Liver (tissue), 9 donors: ENCODE results near the gene PROSER3. TPM values are rescaled to one million over a fixed set of nuclear protein-coding genes. Genes with fewer than 3 reads are reported as not detected.

Source experiments
- DNase-seq: peaks from one replicate; pipeline ENCODE4 v3.0.0-alpha.2; 2017; ENCODE audit warnings: low spot score
- H3K27ac ChIP-seq, 2 donors: one replicate each; pipeline ENCODE4 v1.7.0; 2013; ENCODE audit warnings: inconsistent platforms in 2 of 2, low read length in 2 of 2, control low read depth in 1 of 2, low read depth in 1 of 2, mild to moderate bottlenecking in 1 of 2
- H3K27me3 ChIP-seq, 4 donors: one replicate each; pipeline versions ENCODE4 v1.6.1 to v1.7.0; 2013; ENCODE audit warnings: low read length in 3 of 4, inconsistent platforms in 1 of 4, mild to moderate bottlenecking in 1 of 4, moderate library complexity in 1 of 4; ENCODE audit not compliant: control insufficient read depth in 4 of 4, insufficient read depth in 4 of 4
- H3K36me3 ChIP-seq, 4 donors: one replicate each; pipeline versions ENCODE4 v1.6.1 to v1.7.0; 2013; ENCODE audit warnings: low read length in 3 of 4, mild to moderate bottlenecking in 3 of 4, low read depth in 1 of 4, moderate library complexity in 1 of 4; ENCODE audit not compliant: control insufficient read depth in 4 of 4, insufficient read depth in 3 of 4
- H3K4me1 ChIP-seq, 4 donors: one replicate each; pipeline versions ENCODE4 v1.6.1 to v1.7.0; 2013; ENCODE audit warnings: low read length in 3 of 4, mild to moderate bottlenecking in 3 of 4, moderate library complexity in 1 of 4; ENCODE audit not compliant: control insufficient read depth in 4 of 4, insufficient read depth in 4 of 4
- H3K4me3 ChIP-seq, 3 donors: one replicate each; pipeline versions ENCODE4 v1.6.1 to v1.7.0; 2013; ENCODE audit warnings: low read length in 3 of 3, control low read depth in 1 of 3, low read depth in 1 of 3, mild to moderate bottlenecking in 1 of 3
- H3K9ac ChIP-seq, 2 donors: one replicate each; pipeline ENCODE4 v1.7.0; 2013; ENCODE audit warnings: low read length in 2 of 2, mild to moderate bottlenecking in 2 of 2, moderate library complexity in 2 of 2, control low read depth in 1 of 2, low read depth in 1 of 2
- H3K9me3 ChIP-seq, 4 donors: one replicate each; pipeline versions ENCODE4 v1.6.1 to v1.7.0; 2013; ENCODE audit warnings: low read length in 3 of 4; ENCODE audit not compliant: control insufficient read depth in 4 of 4
- EGR1 ChIP-seq, 2 donors: IDR thresholded peaks; 2 replicates each; pipeline ENCODE4 v1.6.1; 2016 to 2018; ENCODE audit warnings: antibody characterized with exemption in 2 of 2, low read depth in 2 of 2
- FOXA1 ChIP-seq: IDR thresholded peaks from 2 replicates; pipeline ENCODE4 v1.6.1; 2016; ENCODE audit warnings: antibody characterized with exemption
- FOXA2 ChIP-seq: IDR thresholded peaks from 2 replicates; pipeline ENCODE4 v1.6.1; 2016; ENCODE audit warnings: antibody characterized with exemption
- GABPA ChIP-seq, 2 donors: IDR thresholded peaks in 1 of 2; conservative IDR thresholded peaks in 1 of 2; 2 replicates each; pipeline ENCODE4 v1.6.1; 2016; ENCODE audit warnings: antibody characterized with exemption in 2 of 2, mild to moderate bottlenecking in 1 of 2, moderate library complexity in 1 of 2
- HNF4A ChIP-seq, 2 donors: conservative IDR thresholded peaks; 2 replicates each; pipeline ENCODE4 v1.6.1; 2016; ENCODE audit warnings: antibody characterized with exemption in 2 of 2, mild to moderate bottlenecking in 2 of 2
- HNF4G ChIP-seq: IDR thresholded peaks from 2 replicates; pipeline ENCODE4 v1.6.1; 2016; ENCODE audit warnings: antibody characterized with exemption
- JUND ChIP-seq, 2 donors: IDR thresholded peaks; 2 replicates each; pipeline ENCODE4 v1.6.1; 2016; ENCODE audit warnings: antibody characterized with exemption in 2 of 2
- NR2F2 ChIP-seq: IDR thresholded peaks from 2 replicates; pipeline ENCODE4 v1.6.1; 2016; ENCODE audit warnings: antibody characterized with exemption
- RAD21 ChIP-seq, 2 donors: IDR thresholded peaks; 2 replicates each; pipeline ENCODE4 v1.6.1; 2016; ENCODE audit warnings: antibody characterized with exemption in 2 of 2, mild to moderate bottlenecking in 2 of 2
- REST ChIP-seq: IDR thresholded peaks from 2 replicates; pipeline ENCODE4 v1.6.1; 2016; ENCODE audit warnings: antibody characterized with exemption, mild to moderate bottlenecking
- RXRA ChIP-seq, 2 donors: IDR thresholded peaks; 2 replicates each; pipeline ENCODE4 v1.6.1; 2017 to 2018; ENCODE audit warnings: antibody characterized with exemption in 2 of 2, mild to moderate bottlenecking in 1 of 2
- SP1 ChIP-seq: IDR thresholded peaks from 2 replicates; pipeline ENCODE4 v1.6.1; 2018; ENCODE audit warnings: antibody characterized with exemption, mild to moderate bottlenecking
- TAF1 ChIP-seq: conservative IDR thresholded peaks from 2 replicates; pipeline ENCODE4 v1.6.1; 2016; ENCODE audit warnings: antibody characterized with exemption, mild to moderate bottlenecking
- YY1 ChIP-seq: IDR thresholded peaks from 2 replicates; pipeline ENCODE4 v1.6.1; 2016; ENCODE audit warnings: antibody characterized with exemption, mild to moderate bottlenecking
- ZBTB33 ChIP-seq: IDR thresholded peaks from 2 replicates; pipeline ENCODE4 v1.6.1; 2016; ENCODE audit warnings: antibody characterized with exemption
- WGBS: extraction: QIAGEN DNeasy Blood & Tissue Kit; methylation state at CpG from one replicate; pipeline ENCODE4 v1.1.7; 2013; 5-methylcytosine and 5-hydroxymethylcytosine counted together
- polyA plus RNA-seq, 2 donors: library from polyadenylated mRNA; stranded (reverse) in 1 of 2; unstranded in 1 of 2; fragments of 200-250 nt in 1 of 2; fragments of >200 nt in 1 of 2; fragmentation: Nextera tagmentation in 1 of 2; extraction: Ambion mirVana in 1 of 2; gene quantifications; one replicate each; pipeline versions ENCODE4 v1.2.1 to v1.2.3, GENCODE V29; 2013 to 2015
- total RNA-seq, 2 donors: library from RNA; depleted of rRNA; stranded (reverse); fragments of >200 nt; gene quantifications; one replicate each; pipeline ENCODE4 v1.2.3, GENCODE V29; 2014
- donor health status: healthy.
- donor health status: healthy.
- donor health status: healthy.
- donor health status: healthy.
- donor health status: healthy.

Gene PROSER3
- total and polyA plus RNA-seq, 4 donors, result 2.1 to 4.5 (median 2.7) TPM

- Histone ChIP-seq H3K36me3 (peaks cover 0 to 1% (median 0%) of the 10 kb centered on the region in 4 donors), H3K9me3 (no peaks in the 10 kb centered on the region), H3K27ac (no peak overlapping the region), H3K27me3 (no peaks in the 10 kb centered on the region), H3K9ac (no peak overlapping the region), H3K4me3 (no peak overlapping the region), H3K4me1 (no peaks in the 10 kb centered on the region)
- TF ChIP-seq FOXA1 (no peak), YY1 (no peak), REST (no peak), FOXA2 (no peak), RAD21 (IDR thresholded peaks at IDR 0.05) (no peak), ZBTB33 (no peak), JUND (IDR thresholded peaks at IDR 0.05) (no peak), HNF4G (no peak), EGR1 (IDR thresholded peaks at IDR 0.05; ENCODE audit: low read depth in 2 of 2) (no peak), RXRA (IDR thresholded peaks at IDR 0.05) (no peak), NR2F2 (no peak), GABPA (IDR thresholded peaks at IDR 0.05 in 1 of 2, conservative IDR thresholded peaks at IDR 0.05 in 1 of 2) (no peak)
- no peak for DNase-seq
- 96% methylated on average over 10 of the region's 10 CpGs for WGBS
Measured at GRCh38 chr19:35785339-35785627, 27.3 kb downstream of the PROSER3 start.

- Histone ChIP-seq H3K4me1 (no peaks in the 10 kb centered on the region), H3K27me3 (no peaks in the 10 kb centered on the region), H3K9me3 (no peaks in the 10 kb centered on the region), H3K27ac (no peak overlapping the region), H3K4me3 (no peak overlapping the region), H3K9ac (no peak overlapping the region), H3K36me3 (no peaks in the 10 kb centered on the region)
- WGBS, result 86% methylated on average over 31 of the region's 31 CpGs
- DNase-seq, result no peak
- no peak for TF ChIP-seq REST
- peak in 1 of 2 donors; percentile 25 for TF ChIP-seq HNF4A (conservative IDR thresholded peaks at IDR 0.05)
- no peak for TF ChIP-seq SP1
- TF ChIP-seq TAF1, result no peak
- TF ChIP-seq FOXA1, result no peak
- no peak for TF ChIP-seq YY1
- no peak for TF ChIP-seq GABPA (IDR thresholded peaks at IDR 0.05 in 1 of 2, conservative IDR thresholded peaks at IDR 0.05 in 1 of 2)
Measured at GRCh38 chr19:35786299-35787160, 28.6 kb downstream of the PROSER3 start.
